Type B pancreatic cell (in vitro differentiated cells): ENCODE measurements around the gene CRYBG2. TPM values are rescaled to one million over a fixed set of nuclear protein-coding genes. Genes with fewer than 3 reads are reported as not detected.

Experiments
- DNase-seq: peaks from one replicate; pipeline ENCODE4 v3.0.0; 2021; ENCODE audit warnings: mixed read lengths; ENCODE audit not compliant: unreplicated experiment; ENCODE audit errors: extremely low spot score
- H3K27ac Mint-ChIP-seq: 2 replicates; pipeline ENCODE4 v1.8.0; 2021; ENCODE audit warnings: mild to moderate bottlenecking, mixed read lengths
- H3K27me3 Mint-ChIP-seq: 2 replicates; pipeline ENCODE4 v1.8.0; 2021; ENCODE audit warnings: mixed read lengths
- H3K36me3 Mint-ChIP-seq: 2 replicates; pipeline ENCODE4 v1.8.0; 2021; ENCODE audit warnings: mixed read lengths
- H3K4me1 Mint-ChIP-seq: one replicate; pipeline ENCODE4 v1.8.0; 2021; ENCODE audit warnings: mixed read lengths; ENCODE audit not compliant: unreplicated experiment
- H3K4me3 Mint-ChIP-seq: 2 replicates; pipeline ENCODE4 v1.8.0; 2021; ENCODE audit warnings: mild to moderate bottlenecking, mixed read lengths
- H3K9me3 Mint-ChIP-seq: 2 replicates; pipeline ENCODE4 v1.8.0; 2021; ENCODE audit warnings: mixed read lengths
- total RNA-seq: library from RNA; stranded (reverse); gene quantifications from 2 replicates; pipeline ENCODE4 v1.2.1, GENCODE V29; 2021; ENCODE audit warnings: low replicate concordance
- TF ChIP-seq, protein P1 (sequence below): fragments of 200-600 bp; sonication (generic); conservative IDR thresholded peaks from 2 replicates; pipeline ENCODE4 v1.5.0; 2021; ENCODE audit warnings: antibody characterized with exemption, mild to moderate bottlenecking

Gene CRYBG2
- total RNA-seq, 1 donor from 2014 or later = 20.0 TPM

DNA sequence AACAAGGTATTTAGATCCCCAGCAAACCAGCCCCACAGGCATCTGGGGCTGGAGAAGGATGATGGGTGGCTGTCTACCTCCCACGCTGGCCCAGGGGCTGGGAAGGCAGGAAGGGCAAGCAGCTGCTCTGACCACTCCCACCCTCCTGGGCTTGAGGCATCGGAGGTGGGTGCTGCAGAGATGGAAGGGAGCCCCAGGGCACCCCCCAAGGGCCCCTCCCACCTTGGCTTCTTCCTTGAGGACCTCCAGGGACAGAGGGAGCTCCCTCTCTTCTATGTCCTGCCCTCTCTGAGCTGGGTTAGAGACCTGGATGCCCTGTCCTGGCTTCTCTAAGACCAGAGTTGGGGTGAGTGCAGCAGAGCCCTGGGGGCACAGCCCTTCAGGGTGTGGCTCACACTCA, 33.0 kb downstream of the CRYBG2 start:
- Mint-ChIP-seq H3K4me3 (no peak overlapping the region), H3K9me3 (no peaks in the 10 kb centered on the region), H3K36me3 (peaks cover 3% of the 10 kb centered on the region), H3K27me3 (peaks cover 3% of the 10 kb centered on the region), H3K4me1 (peaks cover 21% of the 10 kb centered on the region), H3K27ac (no peak overlapping the region)
- TF ChIP-seq, protein P1, sequence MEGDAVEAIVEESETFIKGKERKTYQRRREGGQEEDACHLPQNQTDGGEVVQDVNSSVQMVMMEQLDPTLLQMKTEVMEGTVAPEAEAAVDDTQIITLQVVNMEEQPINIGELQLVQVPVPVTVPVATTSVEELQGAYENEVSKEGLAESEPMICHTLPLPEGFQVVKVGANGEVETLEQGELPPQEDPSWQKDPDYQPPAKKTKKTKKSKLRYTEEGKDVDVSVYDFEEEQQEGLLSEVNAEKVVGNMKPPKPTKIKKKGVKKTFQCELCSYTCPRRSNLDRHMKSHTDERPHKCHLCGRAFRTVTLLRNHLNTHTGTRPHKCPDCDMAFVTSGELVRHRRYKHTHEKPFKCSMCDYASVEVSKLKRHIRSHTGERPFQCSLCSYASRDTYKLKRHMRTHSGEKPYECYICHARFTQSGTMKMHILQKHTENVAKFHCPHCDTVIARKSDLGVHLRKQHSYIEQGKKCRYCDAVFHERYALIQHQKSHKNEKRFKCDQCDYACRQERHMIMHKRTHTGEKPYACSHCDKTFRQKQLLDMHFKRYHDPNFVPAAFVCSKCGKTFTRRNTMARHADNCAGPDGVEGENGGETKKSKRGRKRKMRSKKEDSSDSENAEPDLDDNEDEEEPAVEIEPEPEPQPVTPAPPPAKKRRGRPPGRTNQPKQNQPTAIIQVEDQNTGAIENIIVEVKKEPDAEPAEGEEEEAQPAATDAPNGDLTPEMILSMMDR = no peak
- DNase-seq = no peak

- no peak overlapping the region for H3K4me3 Mint-ChIP-seq
- no peaks in the 10 kb centered on the region for H3K36me3 Mint-ChIP-seq
- TF ChIP-seq, protein P1 = no peak
- H3K27me3 Mint-ChIP-seq = peaks cover 5% of the 10 kb centered on the region
- no peaks in the 10 kb centered on the region for H3K9me3 Mint-ChIP-seq
- no peak overlapping the region for H3K27ac Mint-ChIP-seq
- DNase-seq = no peak
- H3K4me1 Mint-ChIP-seq = peaks cover 24% of the 10 kb centered on the region
These were observed 35.4 kb downstream of the CRYBG2 start for GRCh38 chr1:26318338-26319064.

DNA sequence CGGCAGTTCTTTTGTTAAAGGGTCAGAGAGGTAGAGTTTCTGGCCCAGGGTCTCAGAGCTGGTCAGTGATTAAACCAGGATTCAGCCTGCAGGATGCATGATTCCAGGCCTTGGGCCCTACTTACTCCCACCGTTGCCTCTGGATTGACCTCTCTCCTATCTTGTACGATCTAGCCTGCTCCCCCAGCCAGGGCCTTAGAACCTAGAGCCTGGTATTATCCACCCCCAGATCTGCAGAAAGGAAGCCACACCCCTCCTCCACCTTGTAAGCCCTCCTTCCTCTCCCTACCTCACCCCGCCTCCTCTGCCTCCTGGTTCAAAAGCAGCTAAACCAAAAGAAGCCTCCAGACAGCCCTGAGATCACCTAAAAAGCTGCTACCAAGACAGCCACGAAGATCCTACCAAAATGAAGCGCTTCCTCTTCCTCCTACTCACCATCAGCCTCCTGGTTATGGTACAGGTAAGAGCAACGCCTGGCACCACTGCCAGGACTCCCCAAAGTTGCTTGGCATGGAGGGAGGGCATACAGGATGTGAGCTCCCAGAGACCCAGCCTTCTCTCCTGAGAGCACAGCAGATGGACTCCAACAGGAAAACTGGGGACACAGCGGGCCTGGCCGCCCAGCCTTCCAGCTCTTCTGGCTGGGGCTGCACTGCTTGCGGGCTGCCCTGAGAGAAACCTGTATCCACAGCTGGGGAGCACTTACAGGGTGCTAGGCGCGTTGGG, 36.2 kb downstream of the CRYBG2 start, which contains the start of gene CD52:
TSS of gene CD52 (plus strand) at position 347 of the 726 bp plus-strand sequence. CDS start at position 407, 60 bp downstream.
- TF ChIP-seq, protein P1 = no peak
- Mint-ChIP-seq H3K27ac (no peak within 1 kb of the TSS), H3K27me3 (peaks cover 11% of the 10 kb centered on the region), H3K36me3 (no peaks in the 10 kb centered on the region), H3K9me3 (no peaks in the 10 kb centered on the region), H3K4me1 (peaks cover 24% of the 10 kb centered on the region), H3K4me3 (no peak within 1 kb of the TSS)
- no peak for DNase-seq

DNA sequence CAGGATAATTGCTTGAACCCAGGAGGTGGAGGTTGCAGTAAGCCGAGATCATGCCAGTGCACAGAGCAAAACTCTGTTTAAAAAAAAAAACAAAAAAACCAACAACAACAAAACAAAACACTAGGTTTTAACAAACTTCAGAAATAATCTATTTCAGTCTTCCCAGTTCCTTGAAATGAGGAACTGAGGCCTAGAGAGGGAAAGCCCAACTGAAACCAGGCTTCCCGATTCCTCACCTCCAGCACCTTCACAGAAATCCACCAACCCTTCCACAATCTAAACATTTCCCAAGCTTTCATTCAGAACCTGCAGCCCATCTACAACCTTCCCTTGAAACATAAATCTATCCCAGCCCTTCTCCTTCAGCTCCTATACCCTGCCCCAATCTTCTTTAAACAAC, 36.8 kb downstream of the CRYBG2 start:
- H3K27ac Mint-ChIP-seq = no peak overlapping the region

DNA sequence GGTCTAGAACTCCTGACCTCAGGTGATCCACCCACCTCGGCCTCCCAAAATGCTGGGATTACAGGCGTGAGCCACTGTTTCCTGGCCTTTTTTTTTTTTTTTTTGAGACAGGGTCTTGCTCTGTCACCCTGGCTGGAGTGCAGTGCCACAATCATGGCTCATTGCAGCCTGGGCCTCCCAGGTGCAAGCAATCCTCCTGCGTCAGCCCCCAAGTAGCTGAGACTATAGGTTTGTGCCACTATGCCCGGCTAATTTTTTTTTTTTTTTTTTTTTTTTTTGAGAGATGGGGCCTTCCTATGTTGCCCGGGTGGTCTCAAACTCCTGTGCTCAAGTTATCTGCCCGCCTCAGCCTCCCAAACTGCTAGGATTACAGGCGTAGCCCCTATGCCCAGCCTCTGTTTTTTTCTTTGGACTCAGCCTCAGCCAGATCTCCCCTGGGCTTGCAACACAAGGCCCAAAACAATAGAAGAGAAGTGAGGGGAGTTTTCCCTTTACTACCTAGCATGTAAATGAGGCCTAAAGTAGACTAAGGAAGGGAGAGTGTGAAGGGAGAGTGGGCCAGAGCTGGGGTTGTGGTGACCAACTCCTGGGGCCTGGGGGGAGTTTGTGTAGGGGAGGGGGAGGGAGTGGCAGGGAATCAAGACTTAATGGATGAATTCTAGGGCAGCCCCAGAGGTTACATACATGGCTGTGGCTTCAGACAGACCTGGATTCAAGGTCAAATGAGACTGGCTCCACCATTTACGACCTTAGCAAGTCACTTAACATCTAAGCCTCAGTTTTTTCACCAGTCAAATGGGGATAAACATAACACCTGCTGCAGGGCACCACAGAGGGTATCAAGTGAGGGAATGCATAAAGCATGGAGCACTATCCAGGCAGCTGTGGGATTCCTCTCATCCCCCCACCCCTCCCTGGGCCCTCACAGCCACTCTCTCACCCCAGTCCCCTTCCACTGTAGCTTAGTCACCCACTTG, 37.8 kb downstream of the CRYBG2 start:
- Mint-ChIP-seq H3K4me1 (peaks cover 18% of the 10 kb centered on the region), H3K27ac (no peak overlapping the region), H3K27me3 (peaks cover 8% of the 10 kb centered on the region), H3K36me3 (no peaks in the 10 kb centered on the region), H3K9me3 (no peaks in the 10 kb centered on the region), H3K4me3 (no peak overlapping the region)
- no peak for DNase-seq
- TF ChIP-seq, protein P1 = no peak

More for the DNA sequence above, 36.8 kb downstream of the CRYBG2 start:
- Mint-ChIP-seq H3K4me3 (no peak overlapping the region), H3K36me3 (no peaks in the 10 kb centered on the region), H3K27me3 (peaks cover 11% of the 10 kb centered on the region), H3K4me1 (peaks cover 24% of the 10 kb centered on the region), H3K9me3 (no peaks in the 10 kb centered on the region)
- TF ChIP-seq, protein P1 = no peak
- DNase-seq = no peak
